ENCODE measurements around the gene C6.
"Not testable (repeated sequence)": the region's sequence is repeated elsewhere in the genome, so short reads cannot be mapped to it uniquely, and the experiment has no call there.

Gene C6

DNA sequence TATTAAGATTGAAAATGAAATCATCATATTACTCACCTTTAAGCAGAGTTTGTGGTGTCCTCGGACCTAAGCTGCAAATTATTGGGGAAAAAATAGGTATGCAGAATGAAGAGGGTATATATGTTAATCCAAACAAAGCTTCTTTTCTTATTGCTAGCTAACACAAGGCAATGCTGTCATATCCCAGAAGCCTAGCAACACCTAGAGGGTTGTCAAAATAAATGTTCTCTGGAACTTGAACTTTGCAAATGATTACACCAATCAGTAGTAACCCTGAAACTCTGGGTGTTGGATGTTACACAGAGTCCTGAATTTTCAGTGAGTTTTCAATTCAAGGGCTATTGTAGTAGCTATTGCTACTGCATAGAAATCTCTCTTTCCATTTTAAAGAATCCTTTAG, at the start of gene C6:
TSS of gene C6 (minus strand) at position 193 of the 400 bp plus-strand sequence. CDS start 10,302 bp downstream, outside the sequence.
- DNase-seq, result no peak

DNA sequence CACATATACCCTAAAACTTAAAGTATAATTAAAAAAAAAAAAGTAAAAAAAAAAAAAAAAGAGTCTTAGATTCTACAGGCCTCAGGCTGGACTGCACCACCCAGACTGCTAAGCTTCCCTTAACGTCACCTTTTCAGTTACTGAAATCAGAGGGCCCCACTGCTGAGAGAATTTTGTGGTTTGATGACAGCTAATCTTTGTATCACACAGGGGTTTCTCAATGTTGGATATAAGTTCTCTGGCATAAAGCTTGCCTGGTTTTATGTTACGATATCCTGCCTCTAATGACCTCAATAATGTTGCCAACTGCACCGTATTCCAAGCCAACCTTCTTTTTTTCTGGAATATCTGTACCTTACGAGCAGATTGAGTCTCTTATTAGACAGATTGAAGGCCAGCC, 43.1 kb upstream of the C6 start:
- no peak for DNase-seq

DNA sequence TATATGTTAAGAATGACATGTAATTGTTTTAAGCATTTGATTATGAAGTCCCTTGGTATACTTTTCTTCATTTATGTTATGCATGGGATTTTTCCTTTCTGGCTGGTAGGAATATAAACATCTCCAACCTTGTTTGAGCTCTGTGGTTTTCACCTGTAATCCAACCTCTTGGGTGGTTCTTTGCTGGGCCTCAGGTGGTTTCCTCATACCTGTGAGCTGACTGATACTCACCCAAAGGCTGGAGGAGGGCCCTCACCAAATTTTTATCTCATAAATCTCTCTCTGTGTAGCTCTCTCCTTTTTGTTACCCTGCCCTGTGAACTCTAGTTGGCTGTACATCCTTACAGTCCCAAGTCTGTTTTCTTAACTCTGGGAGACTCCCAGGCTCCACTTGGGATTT, 39.8 kb upstream of the C6 start:
- no peak for DNase-seq

DNA sequence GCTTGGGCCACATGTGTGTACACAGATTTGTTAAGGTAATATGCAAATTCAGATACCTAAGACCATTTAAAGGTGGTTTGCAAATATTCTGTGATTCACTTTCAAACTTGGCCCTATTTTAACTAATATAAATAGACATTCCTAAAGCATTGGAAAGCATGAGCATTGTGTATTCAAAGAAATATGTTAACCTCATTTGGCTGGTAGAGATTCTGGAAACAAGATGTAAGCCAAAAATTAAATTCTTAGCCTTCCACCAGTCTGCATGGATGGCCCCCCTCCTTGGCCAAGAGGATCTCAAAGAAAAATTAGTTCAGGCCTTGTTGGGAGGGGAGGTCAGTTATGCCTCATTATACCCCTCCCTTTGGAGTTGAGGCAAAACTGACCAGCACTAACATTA, 38.7 kb upstream of the C6 start:
- DNase-seq, result no peak

DNA sequence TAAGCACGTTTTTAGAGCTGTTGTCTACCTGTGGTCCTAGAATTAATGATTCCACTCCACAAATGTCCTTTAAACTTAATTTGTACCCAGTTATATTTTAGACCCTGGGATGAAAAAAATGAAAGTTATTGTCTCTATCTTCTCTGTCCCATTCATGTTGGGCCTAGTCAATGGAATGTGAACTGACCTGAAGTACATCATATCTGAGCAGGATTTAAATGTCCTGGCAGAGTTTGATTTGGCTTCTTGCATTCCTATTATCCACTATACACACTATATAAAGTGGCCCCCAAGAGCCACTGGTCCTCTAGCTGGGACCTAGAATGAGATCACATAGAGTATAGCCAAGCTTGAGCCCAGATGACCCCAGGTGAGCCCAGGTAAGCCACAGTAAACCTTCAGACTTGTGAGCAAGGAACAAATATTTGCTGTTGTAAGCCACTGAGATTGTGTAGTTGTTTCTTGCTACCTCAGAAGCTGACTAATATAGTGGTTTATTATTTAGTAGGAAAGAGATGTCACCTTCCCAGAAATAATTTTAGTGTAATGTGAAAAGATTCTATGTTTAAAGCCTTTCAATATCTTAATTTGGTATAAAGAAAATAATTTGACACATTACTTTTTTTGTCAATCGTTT, 37.1 kb upstream of the C6 start:
- DNase-seq, result no peak

DNA sequence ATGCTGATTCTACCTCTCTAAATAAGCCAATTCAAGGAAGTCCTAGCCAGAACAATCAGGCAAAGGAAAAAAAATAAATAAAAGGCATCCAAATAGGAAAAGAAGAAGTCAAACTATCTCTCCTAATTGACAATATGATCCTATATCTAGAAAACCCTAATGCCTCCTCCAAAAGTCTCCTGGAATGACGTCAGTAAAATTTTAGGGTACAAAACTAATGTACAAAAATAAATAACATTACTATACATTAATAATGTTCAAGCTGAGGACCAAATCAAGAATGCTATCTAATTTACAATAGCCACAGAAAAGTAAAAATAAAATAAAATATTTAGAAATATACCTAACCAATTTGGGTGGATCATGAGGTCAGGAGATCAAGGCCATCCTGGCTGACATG, 33.8 kb upstream of the C6 start:
- no peak for DNase-seq

DNA sequence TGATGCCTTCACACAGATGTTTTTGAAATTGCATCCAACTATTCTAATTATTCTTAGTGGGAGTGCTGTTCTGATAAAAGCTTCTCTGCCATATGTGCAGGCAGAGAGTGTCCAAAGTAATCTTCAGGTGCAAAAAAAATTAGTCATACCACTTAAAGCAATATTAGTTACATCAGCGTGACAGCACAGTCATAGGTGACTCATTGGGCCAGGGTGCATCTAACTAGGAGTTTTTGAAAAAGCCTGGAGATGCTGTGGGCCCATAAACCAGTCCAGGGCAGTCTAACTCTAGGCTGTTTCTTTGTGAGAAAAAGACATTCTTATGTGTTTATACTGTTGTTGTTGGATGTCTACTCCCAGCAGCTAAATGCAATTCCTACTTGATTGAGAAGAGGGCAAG, 33.0 kb upstream of the C6 start:
- no peak for DNase-seq

DNA sequence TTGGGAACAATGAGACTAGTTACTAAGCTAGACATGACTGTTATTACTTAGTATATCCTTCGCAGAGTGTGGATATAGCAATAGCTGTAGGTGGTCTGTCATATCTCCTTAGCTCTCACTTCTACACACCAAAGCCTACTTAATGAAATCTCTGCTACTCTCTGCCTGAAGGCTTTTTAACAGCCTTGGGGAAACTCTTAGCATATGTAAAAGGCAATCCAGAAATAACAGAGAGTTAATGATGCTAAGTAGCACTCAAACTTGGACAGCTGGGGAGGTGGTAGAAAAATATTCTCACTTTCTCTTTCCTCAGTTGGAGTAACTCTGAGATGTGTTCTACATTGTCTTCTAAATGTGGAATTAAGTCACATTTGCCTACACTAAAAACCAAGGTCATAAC, 30.2 kb upstream of the C6 start:
- DNase-seq, result no peak

DNA sequence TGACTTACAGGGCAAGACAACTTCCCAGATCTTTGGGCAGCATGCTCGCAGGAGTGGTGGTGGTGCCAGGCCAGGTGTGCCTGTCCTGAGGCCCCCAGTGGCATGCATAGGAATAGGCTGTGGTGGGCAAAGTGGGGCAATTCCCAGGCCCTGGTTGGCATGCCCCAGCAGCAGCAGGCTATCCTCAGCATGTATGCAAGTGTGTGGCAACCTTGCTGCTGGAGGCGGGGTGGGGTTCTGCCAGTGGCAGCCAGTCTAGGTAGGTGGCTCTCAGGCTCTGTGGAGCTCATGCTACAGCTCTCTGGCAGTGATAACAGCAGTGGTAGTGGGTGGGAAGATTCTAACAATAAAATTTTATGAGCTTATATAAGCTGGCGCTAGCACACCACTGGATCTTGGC, 27.7 kb upstream of the C6 start:
- DNase-seq, result no peak

DNA sequence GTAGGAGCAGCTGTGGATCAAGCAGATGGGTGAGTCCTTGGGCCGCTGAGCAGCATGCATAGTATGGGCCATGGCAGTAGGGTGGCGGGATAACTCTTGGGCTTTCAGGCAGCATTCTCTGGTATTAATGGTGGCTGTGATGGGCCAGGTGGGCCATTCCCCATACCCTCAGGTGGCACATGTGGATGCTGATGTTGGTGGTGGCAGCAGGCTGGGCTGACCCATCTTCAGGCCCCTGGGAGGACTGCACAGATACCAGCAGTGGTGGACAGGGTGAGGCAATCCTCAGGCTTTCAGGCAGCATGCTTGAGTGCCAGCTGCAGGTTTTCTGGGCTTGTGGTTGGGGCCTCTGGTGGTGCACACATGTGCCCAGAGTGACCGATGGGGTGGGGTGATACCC, 27.1 kb upstream of the C6 start:
- no peak for DNase-seq

DNA sequence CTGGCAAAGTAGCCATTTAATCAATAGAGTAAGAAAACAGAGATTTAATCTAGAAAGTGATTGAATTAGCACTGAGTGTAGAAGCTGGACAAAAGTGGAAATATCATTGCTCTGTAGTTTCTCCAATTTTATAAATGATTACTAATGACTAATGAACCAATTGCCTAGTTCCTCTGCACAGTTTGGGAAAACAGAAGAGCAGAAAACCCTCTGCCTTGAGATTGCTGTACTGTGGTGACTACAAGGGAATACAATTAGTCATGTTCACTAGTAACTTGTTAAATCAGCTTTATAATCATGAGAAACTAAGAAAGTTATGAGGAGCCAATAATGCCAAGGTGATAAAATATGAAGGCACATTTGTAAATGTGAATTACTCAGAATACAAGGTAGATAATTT, 21.1 kb upstream of the C6 start:
- no peak for DNase-seq

DNA sequence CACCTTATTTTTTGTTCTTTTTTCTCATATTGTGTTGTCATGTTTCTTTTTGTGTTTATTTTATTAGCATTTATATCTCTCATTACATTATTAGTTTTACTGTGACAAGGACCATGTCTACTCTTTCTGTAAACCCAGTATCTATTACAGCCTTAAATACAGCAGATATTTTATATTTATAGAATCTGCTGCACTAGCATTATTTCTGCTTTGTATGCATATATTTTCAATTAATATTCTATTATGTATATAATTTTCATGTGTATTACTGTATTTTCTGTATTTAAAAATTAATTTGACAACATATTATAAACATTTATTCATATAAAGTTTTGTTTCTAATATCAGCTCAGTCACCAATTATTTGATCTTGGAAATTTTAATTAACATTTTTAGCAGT, 19.5 kb upstream of the C6 start:
- DNase-seq, result no peak

DNA sequence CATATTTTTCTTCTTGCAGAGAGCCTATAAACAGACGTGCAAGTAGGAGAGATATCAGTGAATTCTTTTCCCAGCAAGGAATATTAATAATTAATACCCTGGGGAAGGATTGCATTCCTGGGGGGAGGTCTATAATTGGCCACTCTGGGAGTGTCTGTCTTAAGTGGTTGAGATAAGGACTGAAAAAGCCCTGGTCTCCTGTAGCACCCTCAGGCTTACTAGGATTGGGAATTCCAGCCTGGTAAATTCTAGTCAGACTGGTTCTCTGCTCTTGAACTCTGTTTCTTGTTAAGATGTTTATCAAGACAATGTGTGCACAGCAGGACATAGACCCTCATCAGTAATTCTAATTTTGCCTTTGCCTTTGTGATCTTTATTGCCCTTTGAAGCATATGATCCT, 16.9 kb upstream of the C6 start:
- DNase-seq, result not testable (repeated sequence)

DNA sequence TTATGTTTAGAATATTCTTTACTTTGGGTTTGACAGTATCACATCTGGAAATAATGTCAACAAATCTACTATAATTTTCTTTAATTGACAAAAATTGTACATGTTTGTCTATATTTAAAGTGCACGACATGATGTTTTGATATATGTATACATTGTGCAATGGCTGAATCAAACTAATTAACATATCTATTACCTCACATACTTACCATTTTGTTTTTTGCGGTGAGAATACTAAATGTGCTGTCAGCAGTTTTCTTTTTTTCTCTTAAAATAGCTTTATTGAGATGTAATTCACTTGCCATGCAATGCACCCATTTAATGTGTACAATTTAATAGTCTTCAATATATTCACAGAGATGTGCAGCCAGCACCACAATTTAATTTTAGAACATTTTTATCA, 10.6 kb upstream of the C6 start:
- peak in 1 of 2 experiments; percentile 37 for DNase-seq

DNA sequence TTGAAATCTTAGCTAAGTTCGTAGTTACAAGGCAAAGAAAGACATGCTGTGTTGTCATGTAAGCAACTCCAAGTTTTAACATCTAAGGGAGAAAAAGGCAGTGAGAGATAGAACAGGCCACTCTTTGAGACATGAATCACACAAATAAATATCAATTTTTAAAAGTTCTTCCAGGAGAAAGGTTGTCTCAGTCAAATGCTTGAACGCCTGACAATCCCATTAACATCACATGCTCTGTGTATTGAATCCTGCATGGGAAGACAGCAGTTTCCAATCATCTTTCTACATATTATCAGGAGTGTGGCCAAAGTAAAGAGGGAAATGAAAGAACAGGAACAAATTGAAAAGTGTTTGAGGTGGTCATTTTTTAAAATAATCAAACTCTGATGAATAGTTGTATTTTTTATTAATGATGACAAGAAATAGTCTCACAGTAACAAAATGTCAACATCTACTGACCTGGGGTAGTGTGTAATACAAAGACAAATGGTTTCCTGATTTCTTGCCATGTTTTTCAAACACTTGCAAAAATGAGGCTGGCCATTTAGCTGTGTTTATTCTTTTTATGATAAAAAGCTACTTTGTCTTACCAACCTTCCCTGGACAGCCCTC, 6.4 kb upstream of the C6 start:
- DNase-seq, result no peak

DNA sequence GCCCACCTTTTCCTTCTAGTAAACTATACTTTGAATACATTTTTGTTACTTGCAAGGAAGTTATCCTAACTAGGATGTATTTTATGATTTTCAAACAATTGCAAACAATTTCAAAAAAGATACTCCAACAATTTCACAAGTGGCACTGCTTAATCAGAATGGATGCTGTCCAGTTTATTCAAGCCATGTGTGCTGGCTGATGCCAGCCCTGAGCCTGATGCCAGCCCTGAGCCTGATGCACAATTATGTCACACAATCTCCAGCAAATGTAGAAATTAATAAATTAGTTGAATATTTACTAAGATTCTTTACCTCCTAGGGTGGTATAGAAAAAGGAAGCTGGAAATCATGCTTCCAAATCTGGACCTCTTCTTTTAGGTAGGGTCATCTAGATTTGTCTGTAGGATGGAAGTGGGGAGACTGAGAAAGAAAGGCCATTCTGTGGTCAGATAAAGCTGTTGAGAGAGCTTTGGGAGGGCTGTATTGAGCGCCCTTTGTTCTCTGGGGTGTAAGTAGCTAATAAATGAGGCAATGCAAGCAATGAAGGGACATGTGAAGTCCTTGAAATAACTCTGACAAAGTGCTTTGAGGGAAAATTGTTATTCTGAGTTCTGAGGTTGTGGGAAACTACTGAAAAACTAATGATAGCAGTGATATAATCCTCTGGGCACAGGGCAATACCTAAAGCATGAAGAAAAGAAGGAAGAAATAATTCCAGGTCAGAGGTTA, 5.8 kb upstream of the C6 start:
- no peak for DNase-seq

DNA sequence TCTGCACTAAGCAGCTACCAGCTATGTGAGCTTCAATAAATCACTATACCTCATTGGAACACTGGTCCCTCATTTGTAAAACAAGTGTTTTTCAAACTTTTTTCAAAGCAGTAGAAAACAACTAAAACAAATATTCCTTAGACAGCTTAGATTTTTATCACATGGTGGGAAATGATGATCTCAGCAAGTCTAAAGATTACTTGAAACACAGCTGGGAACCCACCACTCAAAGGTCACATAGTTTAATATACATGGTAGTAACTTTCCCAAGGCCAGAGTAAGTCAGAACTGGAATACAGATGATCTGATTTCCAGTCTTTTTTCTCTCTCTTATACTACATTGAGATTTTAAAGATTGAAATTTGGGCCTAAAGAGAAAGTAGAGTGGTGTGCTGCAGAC, 850 bp upstream of the C6 start:
- DNase-seq, result no peak

DNA sequence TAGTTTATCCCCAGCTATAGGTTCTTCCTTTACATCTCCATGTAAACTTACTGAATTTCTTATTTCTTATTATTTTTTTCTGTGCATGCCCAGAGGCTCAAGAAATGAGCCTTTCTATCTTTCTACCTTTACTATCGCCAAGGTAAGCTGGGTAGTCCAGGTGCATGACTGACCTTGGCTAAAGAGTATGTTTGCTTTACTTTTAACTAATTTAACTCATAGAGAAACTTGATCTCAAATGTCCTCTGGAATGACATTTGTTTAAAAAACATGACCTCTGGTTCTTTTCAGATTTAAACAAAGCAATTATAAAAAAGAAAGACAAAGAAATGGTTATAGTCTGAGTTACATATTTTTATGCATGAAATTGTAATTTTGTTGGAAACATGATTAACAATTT, 397 bp downstream of the C6 start:
- no peak for DNase-seq

DNA sequence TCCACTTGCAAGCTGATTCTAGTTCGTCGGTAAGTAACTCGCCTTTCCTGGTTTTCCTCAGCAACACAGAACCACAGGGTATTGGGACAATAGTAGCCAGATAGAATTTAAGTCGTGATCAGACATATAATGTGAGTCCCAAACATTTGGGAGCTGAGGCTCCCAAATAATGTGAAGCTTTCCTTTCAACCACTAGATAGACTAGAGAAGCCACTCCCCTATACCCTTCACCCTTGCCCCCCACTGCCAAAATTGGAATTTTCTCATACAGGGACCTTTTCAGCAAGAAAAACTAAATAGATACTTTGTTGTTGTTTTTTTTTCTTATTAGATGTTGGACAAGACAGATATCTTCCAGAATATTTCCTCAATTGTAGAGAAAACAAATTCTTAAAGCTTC, 1.9 kb downstream of the C6 start:
- DNase-seq, result no peak

DNA sequence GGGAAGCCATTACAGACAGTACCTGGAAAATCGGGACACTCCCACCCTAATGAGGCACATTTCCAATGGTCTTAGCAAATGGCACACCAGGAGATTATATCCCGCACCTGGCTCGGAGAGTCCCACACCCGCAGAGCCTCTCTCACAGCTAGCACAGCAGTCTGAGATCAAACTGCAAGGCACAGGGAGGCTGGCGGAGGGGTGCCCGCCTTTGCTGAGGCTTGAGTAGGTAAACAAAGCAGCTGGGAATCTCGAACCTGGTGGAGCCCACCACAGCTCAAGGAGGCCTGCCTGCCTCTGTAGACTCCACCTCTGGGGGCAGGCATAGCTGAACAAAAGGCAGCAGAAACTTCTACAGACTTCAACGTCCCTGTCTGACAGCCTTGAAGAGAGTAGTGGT, 7.9 kb downstream of the C6 start:
- not testable (repeated sequence) for DNase-seq

DNA sequence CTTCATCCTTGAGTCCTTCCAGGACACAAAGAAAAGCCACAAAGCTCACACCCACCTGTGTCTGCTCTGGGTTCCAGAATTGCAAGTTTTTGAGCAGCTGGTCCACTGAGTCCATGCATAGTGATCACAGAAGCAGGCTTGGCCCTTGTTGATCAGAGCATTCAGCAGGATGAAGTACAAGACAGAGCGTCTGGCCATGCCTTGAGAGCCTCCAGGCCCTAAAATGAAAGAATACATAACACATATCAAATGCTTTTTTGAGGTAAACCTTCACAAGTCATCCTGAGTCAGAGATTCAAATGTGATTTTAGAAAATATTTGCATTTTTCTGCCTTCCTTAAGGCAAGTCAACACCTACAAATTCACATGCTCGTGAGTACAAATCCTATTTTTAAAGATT, 10.3 kb downstream of the C6 start:
- DNase-seq, result no peak

DNA sequence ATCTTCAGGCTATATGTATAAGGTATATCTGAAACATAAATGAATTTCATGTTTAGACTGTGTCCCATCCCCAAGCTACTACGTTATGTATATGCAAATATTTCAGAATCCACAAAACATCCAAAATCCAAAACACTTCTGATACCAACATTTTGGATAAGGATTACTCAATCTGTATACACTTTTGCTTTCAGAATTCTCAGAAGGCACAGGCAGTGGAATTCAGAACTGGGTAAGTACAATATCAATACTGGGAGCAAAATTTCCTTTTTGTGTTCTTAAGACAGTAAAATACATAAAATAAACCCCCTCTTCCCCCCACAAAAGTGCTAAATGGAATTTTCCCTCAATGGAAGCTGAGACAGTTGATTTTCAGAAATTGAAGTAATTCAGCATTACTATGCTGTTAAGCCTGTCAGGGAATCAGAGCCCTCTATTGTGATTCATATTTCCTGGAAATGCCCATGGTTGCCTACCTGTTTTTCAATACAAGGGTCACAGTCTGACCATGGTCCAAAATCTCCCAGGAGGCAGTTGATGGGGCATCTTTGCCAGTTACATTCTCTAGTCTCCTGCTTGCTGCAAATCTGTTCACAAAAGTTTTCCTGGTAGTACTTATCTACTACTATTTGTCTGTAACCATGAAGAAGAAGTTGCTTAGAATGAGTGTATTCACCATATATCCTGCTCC, 12.1 kb downstream of the C6 start:
- no peak for DNase-seq

DNA sequence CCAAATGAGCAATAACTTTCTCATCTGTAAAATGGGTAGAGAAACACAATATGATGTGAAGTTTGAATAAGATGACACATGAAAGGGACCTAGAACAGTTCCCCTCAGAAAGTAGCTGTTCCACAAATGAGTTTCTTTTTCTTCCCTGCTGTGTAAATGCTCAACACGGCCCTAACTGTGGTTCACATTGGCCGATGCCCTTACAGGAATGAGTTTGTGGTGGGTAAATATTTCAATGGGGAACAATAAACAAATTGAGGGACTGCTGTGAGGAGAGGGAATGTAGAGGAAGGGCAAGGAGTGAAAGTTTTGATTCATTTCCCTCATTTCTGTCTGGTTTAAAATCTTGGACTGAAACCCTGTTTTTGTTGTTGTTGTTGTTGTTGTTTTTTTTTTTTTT, 12.8 kb downstream of the C6 start:
- no peak for DNase-seq

DNA sequence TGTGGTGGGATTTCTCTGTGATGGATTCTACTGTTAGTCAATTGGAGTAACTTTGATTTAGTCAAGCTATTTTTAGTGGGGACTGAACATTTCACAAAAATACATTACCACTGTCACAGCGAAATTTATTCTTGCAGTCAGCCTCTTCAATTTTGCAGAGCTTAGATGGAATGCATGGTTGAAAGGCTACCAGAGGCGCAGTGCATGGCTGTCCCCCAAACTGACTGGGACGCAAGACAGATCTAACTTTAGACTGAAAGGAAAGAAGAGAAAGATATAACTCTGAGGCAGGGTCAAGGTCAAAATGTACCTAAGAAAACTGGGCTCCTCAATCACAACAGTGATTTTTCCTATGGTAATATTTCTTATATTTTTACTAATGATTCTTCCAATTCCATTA, 13.7 kb downstream of the C6 start:
- no peak for DNase-seq

Data from NCI-H1930 (cell line).